ENCODE results near the gene SZT2. TPM values are rescaled to one million over a fixed set of nuclear protein-coding genes. Genes with fewer than 3 reads are reported as not detected.
"Not testable (repeated sequence)": the region's sequence is repeated elsewhere in the genome, so short reads cannot be mapped to it uniquely, and the experiment has no call there.

SZT2 gene
- total RNA-seq, 1 experiment from 2014 or later, result 29.0 TPM

DNA sequence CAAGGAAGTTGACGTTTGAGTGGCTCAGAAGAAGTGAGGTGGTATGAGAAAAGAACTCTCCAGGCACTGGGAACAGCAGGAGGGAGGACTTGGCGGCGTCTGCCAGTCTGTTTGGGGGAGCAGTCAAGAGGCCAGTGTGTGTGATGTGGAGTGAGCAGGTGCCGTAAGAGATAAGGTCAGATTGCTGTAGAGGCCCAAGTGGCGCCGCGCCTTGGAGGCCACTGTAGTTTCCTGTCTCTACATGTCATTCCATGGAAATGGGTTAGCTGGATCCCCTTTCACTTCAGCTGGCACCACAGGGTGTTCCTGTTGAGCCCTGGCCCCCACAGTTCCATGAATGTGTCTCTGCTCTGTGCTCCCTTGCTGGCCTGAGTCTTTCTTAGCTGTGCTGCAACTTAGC is 105.5 kb downstream of the SZT2 start:
- no peak overlapping the region for H3K4me3 Mint-ChIP-seq (ENCODE audit: unreplicated experiment)
- no peaks in the 10 kb centered on the region for H3K36me3 Mint-ChIP-seq (ENCODE audit: insufficient read depth, unreplicated experiment)
- intact Hi-C loops (cut with micrococcal nuclease; ENCODE audit: unreplicated experiment), result no loop called here
- no peak overlapping the region for H3K27ac Mint-ChIP-seq (ENCODE audit: unreplicated experiment)
- CTCF ChIA-PET, result no interaction called here
- peaks cover 12% of the 10 kb centered on the region for H3K9me3 Mint-ChIP-seq (ENCODE audit: unreplicated experiment)
- POLR2A ChIA-PET, result no interaction called here
- no peaks in the 10 kb centered on the region for H3K27me3 ChIP-seq (replicated peaks; ENCODE audit: control insufficient read depth, insufficient read depth, low read length)
- H3K9me3 ChIP-seq, result no peaks in the 10 kb centered on the region
- no peak for DNase-seq
- no peaks in the 10 kb centered on the region for H3K36me3 ChIP-seq (ENCODE audit: control insufficient read depth, insufficient read depth, low read length)
- no peak overlapping the region for H3K4me3 ChIP-seq (ENCODE audit: low read depth, low read length)
- BruUV-seq (replicated peaks), result no TSS peak
- H3K4me1 ChIP-seq, result peaks cover 6% of the 10 kb centered on the region; the same call in 1 of the 2 replicates
- no peaks in the 10 kb centered on the region for H3K27me3 Mint-ChIP-seq (ENCODE audit: insufficient read depth, unreplicated experiment)
- H3K4me1 Mint-ChIP-seq (ENCODE audit: low read depth, unreplicated experiment), result peaks cover 10% of the 10 kb centered on the region
- TF ChIP-seq, protein P1, sequence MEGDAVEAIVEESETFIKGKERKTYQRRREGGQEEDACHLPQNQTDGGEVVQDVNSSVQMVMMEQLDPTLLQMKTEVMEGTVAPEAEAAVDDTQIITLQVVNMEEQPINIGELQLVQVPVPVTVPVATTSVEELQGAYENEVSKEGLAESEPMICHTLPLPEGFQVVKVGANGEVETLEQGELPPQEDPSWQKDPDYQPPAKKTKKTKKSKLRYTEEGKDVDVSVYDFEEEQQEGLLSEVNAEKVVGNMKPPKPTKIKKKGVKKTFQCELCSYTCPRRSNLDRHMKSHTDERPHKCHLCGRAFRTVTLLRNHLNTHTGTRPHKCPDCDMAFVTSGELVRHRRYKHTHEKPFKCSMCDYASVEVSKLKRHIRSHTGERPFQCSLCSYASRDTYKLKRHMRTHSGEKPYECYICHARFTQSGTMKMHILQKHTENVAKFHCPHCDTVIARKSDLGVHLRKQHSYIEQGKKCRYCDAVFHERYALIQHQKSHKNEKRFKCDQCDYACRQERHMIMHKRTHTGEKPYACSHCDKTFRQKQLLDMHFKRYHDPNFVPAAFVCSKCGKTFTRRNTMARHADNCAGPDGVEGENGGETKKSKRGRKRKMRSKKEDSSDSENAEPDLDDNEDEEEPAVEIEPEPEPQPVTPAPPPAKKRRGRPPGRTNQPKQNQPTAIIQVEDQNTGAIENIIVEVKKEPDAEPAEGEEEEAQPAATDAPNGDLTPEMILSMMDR (IDR thresholded peaks at IDR 0.05; ENCODE audit: insufficient read depth in 1 of 2, low read depth in 1 of 2, low read length in 1 of 2, severe bottlenecking in 1 of 2, unreplicated experiment in 1 of 2), result no peak

DNA sequence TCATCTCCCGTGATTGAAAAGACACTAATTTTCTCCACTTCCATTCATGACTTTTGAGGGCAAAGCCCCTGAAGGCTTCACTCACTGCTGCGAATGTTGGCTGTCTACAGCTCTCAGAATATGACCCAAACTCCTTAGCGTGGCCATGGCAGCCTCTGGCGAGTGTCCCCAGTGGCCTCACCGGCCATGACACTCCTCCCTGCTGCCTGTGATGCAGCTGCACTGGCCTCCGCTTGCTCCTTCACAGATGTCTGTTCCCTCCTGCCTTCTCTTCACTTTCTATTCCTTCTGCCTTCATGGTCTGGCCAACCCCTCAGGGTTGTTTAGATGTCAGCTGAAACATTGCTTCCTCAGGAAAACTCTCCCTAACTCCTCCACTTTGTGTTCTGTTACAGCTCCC is 110.2 kb downstream of the SZT2 start:
- BruUV-seq (replicated peaks), result no TSS peak
- Mint-ChIP-seq H3K27ac (ENCODE audit: unreplicated experiment) (no peak overlapping the region), H3K4me3 (ENCODE audit: unreplicated experiment) (no peak overlapping the region), H3K9me3 (ENCODE audit: unreplicated experiment) (no peaks in the 10 kb centered on the region), H3K4me1 (ENCODE audit: low read depth, unreplicated experiment) (no peaks in the 10 kb centered on the region), H3K36me3 (ENCODE audit: insufficient read depth, unreplicated experiment) (no peaks in the 10 kb centered on the region), H3K27me3 (ENCODE audit: insufficient read depth, unreplicated experiment) (no peaks in the 10 kb centered on the region)
- no peak for DNase-seq
- ChIA-PET POLR2A (no interaction called here), CTCF (no interaction called here)
- Histone ChIP-seq H3K4me3 (ENCODE audit: low read depth, low read length) (no peak overlapping the region), H3K36me3 (ENCODE audit: control insufficient read depth, insufficient read depth, low read length) (no peaks in the 10 kb centered on the region), H3K4me1 (no peaks in the 10 kb centered on the region), H3K27me3 (replicated peaks; ENCODE audit: control insufficient read depth, insufficient read depth, low read length) (no peaks in the 10 kb centered on the region), H3K9me3 (no peaks in the 10 kb centered on the region)
- TF ChIP-seq, protein P1 (IDR thresholded peaks at IDR 0.05; ENCODE audit: insufficient read depth in 1 of 2, low read depth in 1 of 2, low read length in 1 of 2, severe bottlenecking in 1 of 2, unreplicated experiment in 1 of 2), result no peak
- intact Hi-C loops (cut with micrococcal nuclease; ENCODE audit: unreplicated experiment), result no loop called here

DNA sequence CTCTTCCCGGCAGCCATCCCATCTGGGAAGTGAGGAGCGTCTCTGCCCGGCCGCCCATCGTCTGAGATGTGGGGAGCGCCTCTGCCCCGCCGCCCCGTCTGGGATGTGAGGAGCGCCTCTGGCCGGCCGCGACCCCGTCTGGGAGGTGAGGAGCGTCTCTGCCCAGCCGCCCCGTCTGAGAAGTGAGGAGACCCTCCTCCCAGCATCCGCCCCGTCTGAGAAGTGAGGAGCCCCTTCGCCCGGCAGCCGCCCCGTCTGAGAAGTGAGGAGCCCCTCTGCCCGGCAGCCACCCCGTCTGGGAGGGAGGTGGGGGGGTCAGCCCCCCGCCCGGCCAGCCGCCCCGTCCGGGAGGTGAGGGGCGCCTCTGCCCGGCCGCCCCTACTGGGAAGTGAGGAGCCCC is 112.1 kb downstream of the SZT2 start:
- DNase-seq; POLR2A ChIA-PET; H3K4me1 ChIP-seq; H3K4me1 Mint-ChIP-seq (ENCODE audit: low read depth, unreplicated experiment); H3K27me3 Mint-ChIP-seq (ENCODE audit: insufficient read depth, unreplicated experiment); H3K27ac Mint-ChIP-seq (ENCODE audit: unreplicated experiment); H3K36me3 Mint-ChIP-seq (ENCODE audit: insufficient read depth, unreplicated experiment); H3K4me3 ChIP-seq (ENCODE audit: low read depth, low read length); BruUV-seq (replicated peaks); H3K36me3 ChIP-seq (ENCODE audit: control insufficient read depth, insufficient read depth, low read length); H3K4me3 Mint-ChIP-seq (ENCODE audit: unreplicated experiment); CTCF ChIA-PET; H3K27me3 ChIP-seq (replicated peaks; ENCODE audit: control insufficient read depth, insufficient read depth, low read length); intact Hi-C loops (cut with micrococcal nuclease; ENCODE audit: unreplicated experiment); H3K9me3 Mint-ChIP-seq (ENCODE audit: unreplicated experiment); H3K9me3 ChIP-seq: not testable (repeated sequence)

DNA sequence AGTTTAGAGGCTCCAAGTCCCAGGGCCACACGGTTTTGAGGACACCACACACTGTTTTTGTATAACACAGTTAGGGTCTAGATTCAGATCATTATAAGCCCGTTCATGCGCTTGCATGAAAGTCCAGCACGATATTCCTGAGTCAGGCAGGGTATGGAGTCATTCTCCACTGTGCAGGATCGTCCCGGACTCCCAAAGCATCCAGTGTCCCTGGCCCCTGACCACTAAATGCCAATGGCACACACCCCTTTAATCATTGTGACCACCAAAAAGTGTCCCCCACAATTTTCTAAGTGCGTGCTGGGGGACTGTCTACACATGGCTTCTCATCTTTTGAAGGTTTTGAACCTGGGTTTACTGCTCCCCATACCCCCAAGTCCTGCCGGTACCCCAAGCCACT is 113.8 kb downstream of the SZT2 start:
- H3K4me3 ChIP-seq (ENCODE audit: low read depth, low read length), result no peak overlapping the region
- H3K9me3 ChIP-seq, result no peaks in the 10 kb centered on the region
- Mint-ChIP-seq H3K36me3 (ENCODE audit: insufficient read depth, unreplicated experiment) (no peaks in the 10 kb centered on the region), H3K4me1 (ENCODE audit: low read depth, unreplicated experiment) (no peaks in the 10 kb centered on the region), H3K27ac (ENCODE audit: unreplicated experiment) (no peak overlapping the region), H3K9me3 (ENCODE audit: unreplicated experiment) (no peaks in the 10 kb centered on the region), H3K27me3 (ENCODE audit: insufficient read depth, unreplicated experiment) (no peaks in the 10 kb centered on the region), H3K4me3 (ENCODE audit: unreplicated experiment) (no peak overlapping the region)
- TF ChIP-seq, protein P1 (IDR thresholded peaks at IDR 0.05; ENCODE audit: insufficient read depth in 1 of 2, low read depth in 1 of 2, low read length in 1 of 2, severe bottlenecking in 1 of 2, unreplicated experiment in 1 of 2), result no peak
- intact Hi-C loops (cut with micrococcal nuclease; ENCODE audit: unreplicated experiment), result no loop called here
- no TSS peak for BruUV-seq (replicated peaks)
- no peaks in the 10 kb centered on the region for H3K27me3 ChIP-seq (replicated peaks; ENCODE audit: control insufficient read depth, insufficient read depth, low read length)
- no peaks in the 10 kb centered on the region for H3K4me1 ChIP-seq
- no peaks in the 10 kb centered on the region for H3K36me3 ChIP-seq (ENCODE audit: control insufficient read depth, insufficient read depth, low read length)
- ChIA-PET POLR2A (no interaction called here), CTCF (no interaction called here)
- DNase-seq, result no peak

All from Caco-2 (cell line).